Lower lobe of right lung (tissue), 2 donors: ENCODE results near the gene CSE1L. TPM values are rescaled to one million over a fixed set of nuclear protein-coding genes. Genes with fewer than 3 reads are reported as not detected.
"Not testable (repeated sequence)": the region's sequence is repeated elsewhere in the genome, so short reads cannot be mapped to it uniquely, and the experiment has no call there.

Experiments used
- ATAC-seq, 2 donors: fragments of 200-7000 bp; cut with Tn5 transposase; one replicate each; pipeline ENCODE4 v1.9.1; 2020 to 2022; ENCODE audit warnings: mild to moderate bottlenecking in 2 of 2, moderate library complexity in 2 of 2
- DNase-seq: peaks from one replicate; pipeline ENCODE4 v3.0.0-alpha.2; 2020
- H3K27ac ChIP-seq: fragments of 200-600 bp; one replicate; pipeline ENCODE4 v1.8.0; 2022
- H3K27me3 ChIP-seq: fragments of 200-600 bp; one replicate; pipeline ENCODE4 v1.8.0; 2022; ENCODE audit warnings: low read depth
- H3K36me3 ChIP-seq: fragments of 200-600 bp; one replicate; pipeline ENCODE4 v1.8.0; 2022; ENCODE audit warnings: mild to moderate bottlenecking
- H3K4me1 ChIP-seq: fragments of 200-600 bp; one replicate; pipeline ENCODE4 v1.8.0; 2022
- H3K4me3 ChIP-seq: fragments of 200-600 bp; one replicate; pipeline ENCODE4 v1.8.0; 2022; ENCODE audit warnings: mild to moderate bottlenecking
- H3K9me3 ChIP-seq: fragments of 200-600 bp; one replicate; pipeline ENCODE4 v1.8.0; 2022
- intact Hi-C: fragments of 100-400 bp; cut with DNase I; formaldehyde crosslinking; loops from one replicate; pipeline ENCODE4 v1.11.0; 2022
- total RNA-seq: library from RNA; stranded (reverse); fragmentation: NEBNext Ultra II Directional; extraction: Animal tissue kit (Norgen Biotek cat#: 25700); gene quantifications from one replicate; pipeline ENCODE4 v1.2.1, GENCODE V29; 2021
- TF ChIP-seq, protein P1 (sequence below): fragments of 200-600 bp; IDR thresholded peaks from one replicate; pipeline ENCODE4 v1.8.0; 2022; ENCODE audit warnings: antibody characterized with exemption, mild to moderate bottlenecking
- donor health status: DM: no; HTN: yes; CAD: no; lungs with severe emphysema.

Gene CSE1L
- total RNA-seq, 1 donor from 2014 or later, result 39.0 TPM

DNA sequence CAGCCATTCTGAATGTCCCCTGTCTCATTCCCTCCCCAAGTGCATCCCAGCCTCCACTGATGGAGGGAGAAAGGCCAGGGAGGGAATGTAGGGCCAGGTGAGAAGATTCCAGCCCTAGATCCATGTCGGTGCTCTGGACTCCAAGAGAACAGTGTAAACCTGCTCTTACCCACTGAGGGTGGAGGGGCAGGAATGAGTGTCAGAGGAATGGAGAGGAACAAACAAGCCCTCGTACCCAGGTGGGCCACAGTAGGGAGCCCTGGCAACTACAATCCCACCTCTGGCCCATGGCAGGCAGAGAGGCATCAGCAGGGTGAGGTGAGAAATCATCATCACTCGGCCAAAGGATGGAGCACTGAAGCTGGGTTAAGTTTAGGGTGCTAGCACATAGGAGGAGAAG is 87.5 kb downstream of the CSE1L start:
- no peak for DNase-seq
- peak in 1 of 2 donors; percentile 11 for ATAC-seq
- H3K9me3 ChIP-seq, result no peaks in the 10 kb centered on the region

DNA sequence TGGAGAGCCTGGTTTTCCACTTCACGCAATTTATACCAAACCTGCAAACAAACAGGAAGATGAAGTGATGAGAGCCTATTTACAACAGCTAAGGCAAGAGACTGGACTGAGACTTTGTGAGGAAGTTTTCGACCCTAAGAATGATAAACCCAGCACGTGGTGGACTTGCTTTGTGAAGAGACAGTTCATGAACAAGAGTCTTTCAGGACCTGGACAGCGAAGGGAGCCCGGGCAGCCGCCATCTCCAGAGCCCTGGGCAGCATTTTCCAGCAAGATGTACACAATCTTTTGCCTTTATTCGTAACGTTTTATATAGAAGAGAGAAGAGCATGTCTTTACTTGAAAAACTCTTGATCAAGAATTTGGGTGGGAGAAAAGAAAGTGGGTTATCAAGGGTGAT is 88.7 kb downstream of the CSE1L start:
- H3K9me3 ChIP-seq, H3K4me3 ChIP-seq, H3K27me3 ChIP-seq, ATAC-seq, H3K27ac ChIP-seq, DNase-seq, H3K4me1 ChIP-seq: not testable (repeated sequence)
- H3K36me3 ChIP-seq, result peaks cover 51% of the 10 kb centered on the region
- intact Hi-C loops, result loop anchor here (10.0 kb wide), 1 partner anchor 80 kb away; the partner anchor contains the start of gene DDX27

More for the DNA sequence above, 87.5 kb downstream of the CSE1L start:
- TF ChIP-seq, protein P1, sequence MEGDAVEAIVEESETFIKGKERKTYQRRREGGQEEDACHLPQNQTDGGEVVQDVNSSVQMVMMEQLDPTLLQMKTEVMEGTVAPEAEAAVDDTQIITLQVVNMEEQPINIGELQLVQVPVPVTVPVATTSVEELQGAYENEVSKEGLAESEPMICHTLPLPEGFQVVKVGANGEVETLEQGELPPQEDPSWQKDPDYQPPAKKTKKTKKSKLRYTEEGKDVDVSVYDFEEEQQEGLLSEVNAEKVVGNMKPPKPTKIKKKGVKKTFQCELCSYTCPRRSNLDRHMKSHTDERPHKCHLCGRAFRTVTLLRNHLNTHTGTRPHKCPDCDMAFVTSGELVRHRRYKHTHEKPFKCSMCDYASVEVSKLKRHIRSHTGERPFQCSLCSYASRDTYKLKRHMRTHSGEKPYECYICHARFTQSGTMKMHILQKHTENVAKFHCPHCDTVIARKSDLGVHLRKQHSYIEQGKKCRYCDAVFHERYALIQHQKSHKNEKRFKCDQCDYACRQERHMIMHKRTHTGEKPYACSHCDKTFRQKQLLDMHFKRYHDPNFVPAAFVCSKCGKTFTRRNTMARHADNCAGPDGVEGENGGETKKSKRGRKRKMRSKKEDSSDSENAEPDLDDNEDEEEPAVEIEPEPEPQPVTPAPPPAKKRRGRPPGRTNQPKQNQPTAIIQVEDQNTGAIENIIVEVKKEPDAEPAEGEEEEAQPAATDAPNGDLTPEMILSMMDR, result no peak
- no peaks in the 10 kb centered on the region for H3K27me3 ChIP-seq
- H3K4me3 ChIP-seq, result no peak overlapping the region
- H3K27ac ChIP-seq, result peak overlapping the region; percentile 18
- intact Hi-C loops, result loop anchor here (10.0 kb wide), 1 partner anchor 81 kb away; the partner anchor contains the start of gene DDX27
- H3K36me3 ChIP-seq, result peaks cover 44% of the 10 kb centered on the region
- H3K4me1 ChIP-seq, result peaks cover 8% of the 10 kb centered on the region

DNA sequence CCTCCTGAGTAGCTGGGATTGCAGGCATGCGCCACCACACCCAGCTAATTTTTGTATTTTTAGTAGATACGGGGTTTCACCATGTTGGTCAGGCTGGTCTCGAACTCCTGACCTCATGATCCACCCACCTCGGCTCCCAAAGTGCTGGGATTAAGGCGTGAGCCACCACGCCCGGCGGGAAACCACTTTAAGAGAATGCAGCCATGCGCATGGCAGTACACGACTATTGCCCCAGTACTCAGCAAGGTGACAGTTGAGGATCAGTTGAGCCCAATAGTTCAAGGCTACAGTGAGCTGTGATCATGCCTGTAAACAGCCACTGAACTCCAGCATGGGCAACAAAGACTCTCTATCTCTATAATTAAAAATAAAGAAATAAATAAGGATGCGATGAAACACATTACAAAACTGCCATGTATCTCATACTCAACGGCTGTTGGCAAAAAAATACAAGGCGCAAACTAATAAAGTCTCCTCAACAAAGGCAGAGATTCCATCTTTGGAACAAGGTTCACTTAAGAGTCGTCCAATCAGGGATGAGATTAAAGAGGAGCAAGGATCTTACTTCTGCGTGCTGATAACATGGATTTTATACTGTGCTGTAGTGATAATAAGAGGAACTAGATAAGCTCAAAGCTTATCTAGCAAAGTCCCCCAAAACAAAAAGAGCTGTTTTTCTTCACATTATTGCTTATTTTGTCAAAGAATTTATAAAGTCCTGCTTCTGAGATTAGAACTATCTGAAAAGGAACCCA is 90.9 kb downstream of the CSE1L start:
- Histone ChIP-seq H3K27me3 (no peaks in the 10 kb centered on the region), H3K36me3 (peaks cover 50% of the 10 kb centered on the region), H3K4me1 (peaks cover 14% of the 10 kb centered on the region), H3K9me3 (no peaks in the 10 kb centered on the region), H3K27ac (no peak overlapping the region), H3K4me3 (no peak overlapping the region)
- ATAC-seq (no peak), DNase-seq (no peak)
- TF ChIP-seq, protein P1, result no peak
- intact Hi-C loops, result loop anchor here (10.0 kb wide), 1 partner anchor 78 kb away; the partner anchor contains the start of gene DDX27

DNA sequence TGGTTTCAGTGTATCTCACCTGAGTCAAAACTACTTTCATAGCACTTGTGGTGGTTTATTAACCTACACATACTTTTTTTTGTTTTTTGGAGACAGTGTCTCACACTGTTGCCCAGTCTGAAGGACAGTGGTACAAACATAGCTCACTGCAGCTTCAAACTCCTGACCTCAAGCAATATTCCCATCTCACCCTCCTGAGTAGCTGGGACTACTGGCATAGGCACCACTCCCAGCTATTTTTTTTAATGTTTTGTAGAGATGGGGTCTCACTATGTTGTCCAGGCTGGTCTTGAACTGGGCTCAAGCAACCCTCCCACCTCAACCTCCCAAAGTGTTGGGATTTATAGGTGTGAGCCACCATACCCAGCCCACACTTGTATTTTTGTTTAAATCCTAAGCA is 92.3 kb downstream of the CSE1L start:
- Histone ChIP-seq H3K36me3 (peaks cover 54% of the 10 kb centered on the region), H3K27me3 (no peaks in the 10 kb centered on the region), H3K9me3 (no peaks in the 10 kb centered on the region), H3K27ac (no peak overlapping the region), H3K4me3 (no peak overlapping the region), H3K4me1 (peaks cover 6% of the 10 kb centered on the region)
- ATAC-seq (no peak), DNase-seq (no peak)
- intact Hi-C loops, result loop anchor here (10.0 kb wide), 1 partner anchor 76 kb away; the partner anchor contains the start of gene DDX27
- TF ChIP-seq, protein P1, result no peak

DNA sequence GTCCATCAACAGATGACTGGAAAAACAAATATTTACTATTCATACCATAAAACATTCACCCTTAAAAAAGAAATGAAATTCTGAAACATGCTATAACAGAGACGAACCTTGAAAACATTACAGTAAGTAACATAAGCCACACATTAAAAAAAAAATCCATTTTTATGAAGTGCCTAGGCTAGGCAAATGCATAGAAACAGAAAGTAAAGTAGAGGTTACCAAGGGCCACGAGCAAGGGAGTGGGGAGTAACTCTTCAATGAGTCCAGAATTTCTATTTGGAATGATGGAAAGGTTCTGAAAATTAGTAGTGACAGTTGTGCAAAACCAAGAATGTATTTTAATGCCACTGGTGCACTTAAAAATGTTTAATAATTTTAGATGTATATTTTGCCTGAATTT is 94.3 kb downstream of the CSE1L start:
- H3K4me1 ChIP-seq, result peaks cover 6% of the 10 kb centered on the region
- TF ChIP-seq, protein P1, result no peak
- ATAC-seq (no peak), DNase-seq (no peak)
- H3K27ac ChIP-seq, result no peak overlapping the region
- peaks cover 49% of the 10 kb centered on the region for H3K36me3 ChIP-seq
- no peaks in the 10 kb centered on the region for H3K27me3 ChIP-seq
- H3K9me3 ChIP-seq, result no peaks in the 10 kb centered on the region
- no peak overlapping the region for H3K4me3 ChIP-seq
- intact Hi-C loops, result no loop called here

DNA sequence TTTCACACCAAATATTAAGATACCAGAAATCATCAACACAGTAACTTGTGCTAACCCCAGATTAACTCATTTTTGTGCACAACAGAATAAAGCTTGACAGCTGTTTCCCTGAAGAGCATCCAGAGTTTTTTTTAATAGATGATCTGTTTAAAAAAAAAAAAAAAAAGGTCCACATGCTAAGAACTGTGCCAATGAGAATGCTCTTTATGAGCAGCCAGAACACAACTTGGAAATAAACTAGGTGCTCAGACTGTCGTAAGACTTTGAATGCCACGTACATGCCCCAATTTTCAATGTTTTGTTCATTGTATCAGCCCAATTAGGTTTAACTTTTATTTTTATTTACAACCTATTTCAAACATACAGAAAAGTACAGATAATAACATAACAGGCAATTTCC is 94.7 kb downstream of the CSE1L start:
- DNase-seq, result no peak
- ATAC-seq, result no peak
- Histone ChIP-seq H3K36me3 (peaks cover 49% of the 10 kb centered on the region), H3K4me3 (no peak overlapping the region), H3K27ac (no peak overlapping the region), H3K4me1 (peaks cover 6% of the 10 kb centered on the region), H3K27me3 (no peaks in the 10 kb centered on the region), H3K9me3 (no peaks in the 10 kb centered on the region)
- TF ChIP-seq, protein P1, result no peak
- intact Hi-C loops, result no loop called here
